Suprapubic skin (tissue), 4 donors: ENCODE data around the gene TTC27.

Experiments used
- CTCF ChIP-seq, 2 donors: fragments of 200-600 bp in 1 of 2; fragments of 450-650 bp in 1 of 2; sonication (generic) in 1 of 2; IDR thresholded peaks; one replicate each; pipeline ENCODE4 v1.5.1; 2016 to 2019; ENCODE audit warnings: antibody characterized with exemption in 2 of 2, mild to moderate bottlenecking in 1 of 2, moderate library complexity in 1 of 2
- POLR2A ChIP-seq, 2 donors: fragments of 450-650 bp; IDR thresholded peaks; one replicate each; pipeline ENCODE4 v1.6.1; 2017; ENCODE audit warnings: antibody characterized with exemption in 2 of 2, mild to moderate bottlenecking in 2 of 2, moderate library complexity in 2 of 2
- POLR2AphosphoS5 ChIP-seq, 3 donors: sonication (generic); formaldehyde crosslinking; IDR thresholded peaks; one replicate each; pipeline ENCODE4 v1.6.1; 2017; ENCODE audit warnings: antibody characterized with exemption in 3 of 3

- TF ChIP-seq CTCF (IDR thresholded peaks at IDR 0.05): no peak
- TF ChIP-seq POLR2AphosphoS5 (IDR thresholded peaks at IDR 0.05): no peak
- no peak for TF ChIP-seq POLR2A (IDR thresholded peaks at IDR 0.05)
Measured at GRCh38 chr2:32633040-32633439, 5.2 kb downstream of the TTC27 start.
